Thyroid gland (tissue), 4 donors: ENCODE results near the gene HMCES.

ENCODE experiments used
- CTCF ChIP-seq, 6 experiments: fragments of 200-600 bp in 3 of 6; fragments of 450-650 bp in 3 of 6; sonication (generic) in 3 of 6; IDR thresholded peaks; one replicate each; pipeline ENCODE4 v1.5.1; 2016 to 2019; ENCODE audit warnings: antibody characterized with exemption in 6 of 6, mild to moderate bottlenecking in 2 of 6, inconsistent platforms in 1 of 6, moderate library complexity in 1 of 6
- POLR2A ChIP-seq, 2 donors: fragments of 450-650 bp; IDR thresholded peaks; one replicate each; pipeline ENCODE4 v1.6.1; 2017; ENCODE audit warnings: antibody characterized with exemption in 2 of 2, mild to moderate bottlenecking in 2 of 2, moderate library complexity in 1 of 2

- no peak for TF ChIP-seq CTCF (IDR thresholded peaks at IDR 0.05)
- TF ChIP-seq POLR2A (IDR thresholded peaks at IDR 0.05) = no peak
These were observed 44.2 kb upstream of the HMCES start for GRCh38 chr3:129234441-129234840.
